ENCODE data around the gene GRXCR2. TPM values are rescaled to one million over a fixed set of nuclear protein-coding genes. Genes with fewer than 3 reads are reported as not detected.

The GRXCR2 gene
- polyA plus RNA-seq, 1 donor from 2014 or later, result not detected

GRCh38 chr5:145917288-145917687 is 44.5 kb upstream of the GRXCR2 start:
- no peaks in the 10 kb centered on the region for H3K27me3 ChIP-seq (ENCODE audit: insufficient read depth, low read depth, low read length)
- no peaks in the 10 kb centered on the region for H3K36me3 ChIP-seq (ENCODE audit: insufficient read depth, low read length)
- H3K9me3 ChIP-seq (ENCODE audit: low read length), result no peaks in the 10 kb centered on the region
- H3K79me2 ChIP-seq (replicated peaks; ENCODE audit: insufficient read depth, low read length), result no peaks in the 10 kb centered on the region
- H3K9me2 ChIP-seq (ENCODE audit: insufficient read depth, low read length), result no peaks in the 10 kb centered on the region
- H3K9ac ChIP-seq (ENCODE audit: low read length), result peak overlapping the region; percentile 53
- H3K4me3 ChIP-seq (ENCODE audit: low read length), result no peak overlapping the region
- H3K4me2 ChIP-seq (ENCODE audit: low read length), result no peak overlapping the region
- H4K20me1 ChIP-seq (ENCODE audit: insufficient read depth), result no peaks in the 10 kb centered on the region
- TF ChIP-seq RAD21 (conservative IDR thresholded peaks at IDR 0.05) (no peak), REST (IDR thresholded peaks at IDR 0.05; ENCODE audit: borderline replicate concordance) (no peak), EZH2 (IDR thresholded peaks at IDR 0.05; ENCODE audit: borderline replicate concordance, insufficient read depth, low read length, poor library complexity, severe bottlenecking) (no peak), CTCF (IDR thresholded peaks at IDR 0.05; ENCODE audit: poor library complexity, severe bottlenecking) (no peak), EP300 (conservative IDR thresholded peaks at IDR 0.05; ENCODE audit: poor library complexity, severe bottlenecking) (no peak), SMC3 (conservative IDR thresholded peaks at IDR 0.05; ENCODE audit: poor library complexity) (no peak), POLR2AphosphoS5 (IDR thresholded peaks at IDR 0.05) (no peak), TAF1 (IDR thresholded peaks at IDR 0.05; ENCODE audit: low read depth) (no peak), MXI1 (conservative IDR thresholded peaks at IDR 0.05; ENCODE audit: poor library complexity, severe bottlenecking) (no peak)
- no peaks in the 10 kb centered on the region for H3F3A ChIP-seq (ENCODE audit: insufficient read depth, low read length, poor library complexity, severe bottlenecking)
- no peak overlapping the region for H2AFZ ChIP-seq (ENCODE audit: low read depth, low read length)
- H3K27ac ChIP-seq (ENCODE audit: low read length), result peak overlapping the region; percentile 92

- peak; percentile 94 for TF ChIP-seq EP300 (conservative IDR thresholded peaks at IDR 0.05; ENCODE audit: poor library complexity, severe bottlenecking)
- TF ChIP-seq REST (IDR thresholded peaks at IDR 0.05; ENCODE audit: borderline replicate concordance), result peak; percentile 90
- TF ChIP-seq TAF1 (IDR thresholded peaks at IDR 0.05; ENCODE audit: low read depth), result no peak
- peak; percentile 23 for TF ChIP-seq SMC3 (conservative IDR thresholded peaks at IDR 0.05; ENCODE audit: poor library complexity)
- TF ChIP-seq CTCF (IDR thresholded peaks at IDR 0.05; ENCODE audit: poor library complexity, severe bottlenecking), result no peak
- peak; percentile 60 for TF ChIP-seq POLR2AphosphoS5 (IDR thresholded peaks at IDR 0.05)
- TF ChIP-seq MXI1 (conservative IDR thresholded peaks at IDR 0.05; ENCODE audit: poor library complexity, severe bottlenecking), result no peak
- no peak for TF ChIP-seq EZH2 (IDR thresholded peaks at IDR 0.05; ENCODE audit: borderline replicate concordance, insufficient read depth, low read length, poor library complexity, severe bottlenecking)
- no peak for TF ChIP-seq RAD21 (conservative IDR thresholded peaks at IDR 0.05)
- H2AFZ ChIP-seq (ENCODE audit: low read depth, low read length), result peak overlapping the region; percentile 12
- H3K79me2 ChIP-seq (replicated peaks; ENCODE audit: insufficient read depth, low read length), result no peaks in the 10 kb centered on the region
- no peaks in the 10 kb centered on the region for H3F3A ChIP-seq (ENCODE audit: insufficient read depth, low read length, poor library complexity, severe bottlenecking)
- H3K4me3 ChIP-seq (ENCODE audit: low read length), result no peak overlapping the region
- no peaks in the 10 kb centered on the region for H4K20me1 ChIP-seq (ENCODE audit: insufficient read depth)
- no peaks in the 10 kb centered on the region for H3K36me3 ChIP-seq (ENCODE audit: insufficient read depth, low read length)
- H3K9me3 ChIP-seq (ENCODE audit: low read length), result no peaks in the 10 kb centered on the region
- H3K9me2 ChIP-seq (ENCODE audit: insufficient read depth, low read length), result no peaks in the 10 kb centered on the region
- peak overlapping the region; percentile 53 for H3K9ac ChIP-seq (ENCODE audit: low read length)
- no peaks in the 10 kb centered on the region for H3K27me3 ChIP-seq (ENCODE audit: insufficient read depth, low read depth, low read length)
- peak overlapping the region; percentile 92 for H3K27ac ChIP-seq (ENCODE audit: low read length)
- H3K4me2 ChIP-seq (ENCODE audit: low read length), result no peak overlapping the region
These were observed 43.3 kb upstream of the GRXCR2 start for GRCh38 chr5:145915970-145916638.

All from neural cell (in vitro differentiated cells).